Lower lobe of right lung (tissue), 2 donors: ENCODE data around the gene RASAL2. TPM values are rescaled to one million over a fixed set of nuclear protein-coding genes. Genes with fewer than 3 reads are reported as not detected.
A peak's percentile ranks its signal among the peaks of the same experiment; 100 is the strongest.

Source experiments
- ATAC-seq, 2 donors: fragments of 200-7000 bp; cut with Tn5 transposase; one replicate each; pipeline ENCODE4 v1.9.1; 2020 to 2022; ENCODE audit warnings: mild to moderate bottlenecking in 2 of 2, moderate library complexity in 2 of 2
- DNase-seq: peaks from one replicate; pipeline ENCODE4 v3.0.0-alpha.2; 2020
- H3K27ac ChIP-seq: fragments of 200-600 bp; one replicate; pipeline ENCODE4 v1.8.0; 2022
- H3K27me3 ChIP-seq: fragments of 200-600 bp; one replicate; pipeline ENCODE4 v1.8.0; 2022; ENCODE audit warnings: low read depth
- H3K36me3 ChIP-seq: fragments of 200-600 bp; one replicate; pipeline ENCODE4 v1.8.0; 2022; ENCODE audit warnings: mild to moderate bottlenecking
- H3K4me1 ChIP-seq: fragments of 200-600 bp; one replicate; pipeline ENCODE4 v1.8.0; 2022
- H3K4me3 ChIP-seq: fragments of 200-600 bp; one replicate; pipeline ENCODE4 v1.8.0; 2022; ENCODE audit warnings: mild to moderate bottlenecking
- H3K9me3 ChIP-seq: fragments of 200-600 bp; one replicate; pipeline ENCODE4 v1.8.0; 2022
- CTCF ChIP-seq: fragments of 200-600 bp; IDR thresholded peaks from one replicate; pipeline ENCODE4 v1.8.0; 2022; ENCODE audit warnings: antibody characterized with exemption, mild to moderate bottlenecking
- intact Hi-C: fragments of 100-400 bp; cut with DNase I; formaldehyde crosslinking; loops from one replicate; pipeline ENCODE4 v1.11.0; 2022
- total RNA-seq: library from RNA; stranded (reverse); fragmentation: NEBNext Ultra II Directional; extraction: Animal tissue kit (Norgen Biotek cat#: 25700); gene quantifications from one replicate; pipeline ENCODE4 v1.2.1, GENCODE V29; 2021
- donor health status: DM: no; HTN: yes; CAD: no; lungs with severe emphysema.

RASAL2 gene
- total RNA-seq, 1 donor from 2014 or later, result 48.3 TPM

GRCh38 chr1:178143730-178144690 is 50.1 kb downstream of the RASAL2 start:
- Histone ChIP-seq H3K4me3 (no peak overlapping the region), H3K9me3 (no peaks in the 10 kb centered on the region), H3K27ac (no peak overlapping the region), H3K36me3 (no peaks in the 10 kb centered on the region), H3K4me1 (peaks cover 16% of the 10 kb centered on the region), H3K27me3 (no peaks in the 10 kb centered on the region)
- ATAC-seq (peak in 1 of 2 donors; percentile 69), DNase-seq (no peak)
- intact Hi-C loops, result no loop called here
- no peak for TF ChIP-seq CTCF

- H3K27ac ChIP-seq, result no peak overlapping the region
- H3K4me3 ChIP-seq, result no peak overlapping the region
- intact Hi-C loops, result no loop called here
- H3K9me3 ChIP-seq, result no peaks in the 10 kb centered on the region
- peaks cover 16% of the 10 kb centered on the region for H3K4me1 ChIP-seq
- no peaks in the 10 kb centered on the region for H3K36me3 ChIP-seq
- TF ChIP-seq CTCF, result no peak
- no peak for ATAC-seq
- no peak for DNase-seq
- H3K27me3 ChIP-seq, result no peaks in the 10 kb centered on the region
Measured at GRCh38 chr1:178145605-178146004, 51.7 kb downstream of the RASAL2 start.

- TF ChIP-seq CTCF, result no peak
- no peaks in the 10 kb centered on the region for H3K27me3 ChIP-seq
- DNase-seq (no peak), ATAC-seq (no peak)
- peaks cover 16% of the 10 kb centered on the region for H3K4me1 ChIP-seq
- no peak overlapping the region for H3K27ac ChIP-seq
- H3K36me3 ChIP-seq, result no peaks in the 10 kb centered on the region
- no peaks in the 10 kb centered on the region for H3K9me3 ChIP-seq
- no peak overlapping the region for H3K4me3 ChIP-seq
- intact Hi-C loops, result no loop called here
Measured at GRCh38 chr1:178146436-178146835, 52.5 kb downstream of the RASAL2 start.

GRCh38 chr1:178150610-178151009 is 56.7 kb downstream of the RASAL2 start:
- Histone ChIP-seq H3K4me3 (no peak overlapping the region), H3K36me3 (no peaks in the 10 kb centered on the region), H3K9me3 (no peaks in the 10 kb centered on the region), H3K27ac (no peak overlapping the region), H3K27me3 (no peaks in the 10 kb centered on the region), H3K4me1 (no peaks in the 10 kb centered on the region)
- ATAC-seq (no peak), DNase-seq (no peak)
- intact Hi-C loops, result no loop called here
- no peak for TF ChIP-seq CTCF

GRCh38 chr1:178151831-178152230 is 57.9 kb downstream of the RASAL2 start:
- DNase-seq (no peak), ATAC-seq (peak in 1 of 2 donors; percentile 37)
- no peaks in the 10 kb centered on the region for H3K9me3 ChIP-seq
- H3K36me3 ChIP-seq, result no peaks in the 10 kb centered on the region
- no peak overlapping the region for H3K27ac ChIP-seq
- no peak for TF ChIP-seq CTCF
- H3K27me3 ChIP-seq, result no peaks in the 10 kb centered on the region
- intact Hi-C loops, result no loop called here
- no peaks in the 10 kb centered on the region for H3K4me1 ChIP-seq
- H3K4me3 ChIP-seq, result no peak overlapping the region
